Right cardiac atrium (tissue), 5 donors: ENCODE results near the gene DPY19L3. TPM values are rescaled to one million over a fixed set of nuclear protein-coding genes. Genes with fewer than 3 reads are reported as not detected.

Experiments
- ATAC-seq, 2 donors: fragments of 200-7000 bp; cut with Tn5 transposase; one replicate each; pipeline versions ENCODE4 v1.8.0 to v1.9.1; 2020; ENCODE audit warnings: moderate library complexity in 2 of 2, mild to moderate bottlenecking in 1 of 2
- DNase-seq, 3 donors: peaks; one replicate each; pipeline ENCODE4 v3.0.0-alpha.2; 2020
- H3K27ac ChIP-seq: one replicate; pipeline ENCODE4 v1.5.1; 2013; ENCODE audit warnings: mild to moderate bottlenecking, low read length, control low read depth, moderate library complexity
- H3K27me3 ChIP-seq: one replicate; pipeline ENCODE4 v1.6.1; 2013; ENCODE audit not compliant: control insufficient read depth, insufficient read depth
- H3K4me1 ChIP-seq: one replicate; pipeline ENCODE4 v1.6.1; 2013; ENCODE audit warnings: low read length; ENCODE audit not compliant: control insufficient read depth, insufficient read depth
- H3K4me3 ChIP-seq: one replicate; pipeline ENCODE4 v1.5.1; 2013; ENCODE audit warnings: low read length, control low read depth
- H3K9me3 ChIP-seq: one replicate; pipeline ENCODE4 v1.6.1; 2013; ENCODE audit warnings: low read length; ENCODE audit not compliant: control insufficient read depth
- WGBS: extraction: QIAGEN DNeasy Blood & Tissue Kit; methylation state at CpG from one replicate; pipeline ENCODE4 v1.1.7; 2013; 5-methylcytosine and 5-hydroxymethylcytosine counted together
- intact Hi-C, 4 donors: fragments of 100-400 bp; cut with DNase I; formaldehyde crosslinking; loops; one replicate each; pipeline versions ENCODE4 v1.11.0 to v1.14.0; 2022 to 2023
- polyA plus RNA-seq: library from polyadenylated mRNA; stranded (reverse); fragments of 200-250 nt; gene quantifications from one replicate; pipeline ENCODE4 v1.2.3, GENCODE V29; 2013
- total RNA-seq, 4 donors: library from RNA; stranded (reverse); fragmentation: NEBNext Ultra II Directional; extraction: Animal tissue kit (Norgen Biotek cat#: 25700); gene quantifications; one replicate each; pipeline ENCODE4 v1.2.1, GENCODE V29; 2021
- donor health status: healthy with polysubstance abuse.
- donor health status: DM: no; HTN: yes; CAD: no.
- donor health status: DM: no; HTN: no; CAD: no.
- donor health status: DM: no; HTN: yes; CAD: no; lungs with severe emphysema.
- donor health status: DM: yes; HTN: yes; CAD: no.

Gene DPY19L3
- total and polyA plus RNA-seq, 5 donors: 3.2 to 13.3 (median 9.9) TPM

- Histone ChIP-seq H3K27me3 (no peaks in the 10 kb centered on the region), H3K4me1 (no peaks in the 10 kb centered on the region), H3K9me3 (no peaks in the 10 kb centered on the region), H3K4me3 (no peak overlapping the region), H3K27ac (no peak overlapping the region)
- ATAC-seq (no peak), DNase-seq (no peak)
- intact Hi-C loops: no loop called here
- 79% methylated on average over 6 of the region's 6 CpGs for WGBS
Observed at GRCh38 chr19:32396046-32396652, 9.4 kb upstream of the DPY19L3 start.

GRCh38 chr19:32397671-32398101 lies 7.9 kb upstream of the DPY19L3 start:
- H3K9me3 ChIP-seq: no peaks in the 10 kb centered on the region
- ATAC-seq (no peak), DNase-seq (no peak)
- no peak overlapping the region for H3K4me3 ChIP-seq
- H3K4me1 ChIP-seq: no peaks in the 10 kb centered on the region
- no peaks in the 10 kb centered on the region for H3K27me3 ChIP-seq
- no peak overlapping the region for H3K27ac ChIP-seq
- WGBS: 71% methylated on average over 5 of the region's 5 CpGs
- intact Hi-C loops: no loop called here

DNA sequence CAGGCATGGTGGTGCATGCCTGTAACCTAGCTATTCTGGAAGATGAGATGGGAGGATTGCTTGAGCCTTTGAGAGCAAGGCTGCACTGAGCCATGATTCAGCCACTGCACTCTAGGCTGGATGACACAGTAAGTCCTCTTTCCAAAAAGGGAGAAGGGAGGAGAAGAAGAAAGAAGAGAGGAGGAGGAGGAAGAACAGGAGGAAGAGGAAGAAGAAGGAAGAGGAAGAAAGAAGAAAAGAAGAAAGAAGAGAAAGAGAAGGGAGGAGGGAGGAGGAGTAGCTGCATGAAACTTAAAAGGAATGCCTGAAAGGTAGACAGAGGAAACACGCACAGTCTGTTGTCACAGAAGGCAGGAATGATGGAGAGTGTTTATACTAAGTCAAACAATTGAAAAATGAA lies 3.6 kb upstream of the DPY19L3 start:
- WGBS: 94% methylated on average over 1 of the region's 1 CpG
- Histone ChIP-seq H3K27me3 (no peaks in the 10 kb centered on the region), H3K4me3 (no peak overlapping the region), H3K27ac (no peak overlapping the region), H3K4me1 (peaks cover 6% of the 10 kb centered on the region), H3K9me3 (no peaks in the 10 kb centered on the region)
- ATAC-seq (no peak), DNase-seq (no peak)
- intact Hi-C loops: no loop called here

GRCh38 chr19:32403291-32403995 lies 2.1 kb upstream of the DPY19L3 start:
- DNase-seq (no peak), ATAC-seq (no peak)
- WGBS: 77% methylated on average over 5 of the region's 5 CpGs
- peaks cover 6% of the 10 kb centered on the region for H3K4me1 ChIP-seq
- no peaks in the 10 kb centered on the region for H3K9me3 ChIP-seq
- no peaks in the 10 kb centered on the region for H3K27me3 ChIP-seq
- H3K4me3 ChIP-seq: no peak overlapping the region
- intact Hi-C loops: no loop called here
- H3K27ac ChIP-seq: no peak overlapping the region

DNA sequence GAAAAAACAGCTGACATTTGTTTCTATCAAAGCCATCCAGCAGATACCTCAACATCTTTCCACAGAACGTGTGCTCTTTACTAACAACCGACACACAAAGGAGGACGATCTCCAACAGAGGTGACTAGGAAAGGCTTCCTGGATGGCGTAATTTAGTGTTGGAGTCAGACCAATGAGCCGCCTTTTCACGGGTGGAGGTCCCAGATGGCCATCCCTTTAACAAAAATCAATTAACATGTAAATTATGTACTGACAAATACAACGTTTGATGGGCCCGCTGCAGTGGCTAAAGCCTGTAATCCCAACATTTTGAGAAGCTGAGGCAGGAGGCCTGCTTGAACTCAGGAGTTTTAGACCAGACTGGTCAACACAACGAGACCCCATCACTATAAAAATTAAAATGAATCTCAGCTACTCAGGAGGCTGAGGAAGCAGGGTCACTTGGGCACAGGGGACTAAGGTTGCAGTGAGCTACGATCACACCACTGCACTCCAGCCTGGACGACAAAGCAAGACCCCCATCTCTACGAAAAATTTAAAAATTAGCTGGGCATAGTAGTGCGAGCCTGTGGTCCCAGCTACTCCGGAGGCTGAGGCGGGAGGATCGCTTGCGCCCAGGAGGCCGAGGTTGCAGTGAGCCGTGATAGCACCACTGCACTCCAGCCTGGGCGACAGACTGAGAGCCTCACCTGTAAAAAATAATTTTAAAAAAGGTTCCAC lies 1.2 kb upstream of the DPY19L3 start:
- intact Hi-C loops: no loop called here
- ATAC-seq (no peak), DNase-seq (peak in 2 of 3 donors; percentile 56 to 58)
- Histone ChIP-seq H3K27ac (no peak overlapping the region), H3K27me3 (no peaks in the 10 kb centered on the region), H3K9me3 (no peaks in the 10 kb centered on the region), H3K4me1 (peaks cover 6% of the 10 kb centered on the region), H3K4me3 (peak overlapping the region; percentile 83)
- WGBS: 63% methylated on average over 20 of the region's 20 CpGs

- DNase-seq (peak; percentile 66 to 91 (median 86)), ATAC-seq (peak; percentile 54 to 76)
- peak overlapping the region; percentile 83 for H3K4me3 ChIP-seq
- 1% methylated on average over 36 of the region's 36 CpGs for WGBS
- H3K4me1 ChIP-seq: peaks cover 6% of the 10 kb centered on the region
- H3K27me3 ChIP-seq: no peaks in the 10 kb centered on the region
- intact Hi-C loops: no loop called here
- H3K9me3 ChIP-seq: no peaks in the 10 kb centered on the region
- peak overlapping the region; percentile 94 for H3K27ac ChIP-seq
Observed at GRCh38 chr19:32404933-32405430, 588 bp upstream of the DPY19L3 start.

DNA sequence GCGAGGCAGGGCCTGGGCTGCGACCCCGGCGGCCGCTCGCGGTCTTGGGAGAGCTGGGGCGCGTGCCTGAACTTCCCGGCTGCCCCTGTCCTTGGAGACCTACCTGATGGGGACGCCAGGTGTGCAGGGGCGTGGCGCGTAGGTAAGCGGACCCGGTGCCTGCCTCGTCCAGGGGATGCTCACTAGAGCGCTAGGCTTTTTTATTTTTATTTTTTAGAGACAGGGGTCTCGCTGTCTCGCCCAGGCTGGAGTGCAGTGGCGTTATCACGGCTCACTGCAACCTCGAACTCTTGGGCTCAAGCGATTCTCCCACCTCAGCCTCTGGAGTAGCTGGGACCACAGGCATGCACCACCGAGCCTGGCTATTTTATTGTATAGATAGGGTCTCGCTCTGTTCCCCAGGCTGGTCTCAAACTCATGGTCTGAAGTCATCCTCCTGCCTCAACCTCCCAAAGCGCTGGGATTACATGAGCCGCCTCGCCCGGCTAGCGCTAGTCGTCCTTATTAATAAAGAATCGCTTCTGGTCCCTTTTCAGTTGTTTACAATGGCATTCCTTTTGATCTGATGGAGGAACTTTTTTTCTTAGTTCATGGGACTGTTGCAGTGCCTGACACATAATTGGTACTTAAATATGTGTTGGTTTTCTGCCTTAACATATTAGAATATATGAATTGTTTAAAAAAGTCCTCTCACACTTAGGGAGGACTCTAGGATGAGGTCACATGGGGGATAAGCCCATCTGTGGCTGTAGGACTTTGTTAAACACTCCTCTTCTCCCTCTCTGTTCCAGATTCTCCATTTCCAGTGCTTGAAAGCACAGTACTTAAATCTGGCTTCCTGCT lies 812 bp downstream of the DPY19L3 start:
- 9% methylated on average over 33 of the region's 33 CpGs for WGBS
- Histone ChIP-seq H3K4me1 (peaks cover 6% of the 10 kb centered on the region), H3K9me3 (no peaks in the 10 kb centered on the region), H3K27ac (peak overlapping the region; percentile 91), H3K27me3 (no peaks in the 10 kb centered on the region), H3K4me3 (peak overlapping the region; percentile 83)
- intact Hi-C loops: no loop called here
- ATAC-seq (no peak), DNase-seq (no peak)

DNA sequence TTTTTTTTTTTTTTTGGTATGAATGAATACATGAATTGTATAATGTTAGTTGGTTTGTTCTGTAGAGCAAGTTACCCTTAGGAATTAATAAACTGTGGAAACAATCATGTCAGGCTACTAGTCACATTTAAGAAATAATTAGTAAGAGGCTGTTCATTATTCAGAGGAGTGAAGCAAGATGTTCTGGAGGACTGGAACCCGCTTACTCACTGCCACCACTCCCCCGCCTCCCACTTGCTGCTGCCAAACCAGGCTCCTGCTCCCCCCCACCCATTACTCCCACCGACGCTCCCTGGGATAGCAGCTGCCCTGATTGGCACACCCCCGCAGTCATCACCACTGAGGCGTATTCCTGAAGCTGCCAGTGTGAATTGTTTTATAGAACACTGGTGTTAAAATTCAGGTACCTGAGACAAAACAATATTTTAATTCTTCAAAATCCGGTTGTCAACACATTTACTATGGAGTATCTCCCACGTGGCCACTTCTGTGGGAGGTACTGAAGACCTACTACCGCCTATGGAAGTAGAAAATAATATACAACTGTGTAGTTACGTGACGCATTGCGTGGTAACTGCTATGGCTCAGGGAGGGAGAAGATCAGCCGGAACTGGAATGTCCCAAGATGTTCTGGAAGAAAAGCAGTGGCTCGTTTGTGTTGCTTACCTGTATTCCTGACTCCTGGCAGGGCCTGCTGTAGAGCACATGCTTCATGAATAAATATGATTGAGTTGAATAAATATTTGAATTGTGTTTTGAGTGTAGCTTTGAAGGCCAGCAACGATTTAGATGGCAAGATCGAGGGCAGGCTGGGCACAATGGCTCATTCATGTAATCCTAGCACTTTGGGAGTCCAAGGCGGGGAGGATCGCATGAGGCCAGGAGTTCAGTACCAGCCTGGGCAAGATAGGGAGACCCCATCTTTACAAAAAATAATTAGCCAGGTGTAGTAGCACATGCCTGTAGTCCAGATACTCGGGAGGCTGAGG lies 1.7 kb downstream of the DPY19L3 start:
- H3K4me3 ChIP-seq: peak overlapping the region; percentile 83
- intact Hi-C loops: no loop called here
- H3K27ac ChIP-seq: no peak overlapping the region
- DNase-seq (peak; percentile 47 to 64 (median 55)), ATAC-seq (no peak)
- H3K27me3 ChIP-seq: no peaks in the 10 kb centered on the region
- H3K9me3 ChIP-seq: no peaks in the 10 kb centered on the region
- peaks cover 6% of the 10 kb centered on the region for H3K4me1 ChIP-seq
- 73% methylated on average over 19 of the region's 19 CpGs for WGBS

GRCh38 chr19:32415246-32415645 lies 9.7 kb downstream of the DPY19L3 start:
- no peak overlapping the region for H3K4me3 ChIP-seq
- no peaks in the 10 kb centered on the region for H3K9me3 ChIP-seq
- no peak overlapping the region for H3K27ac ChIP-seq
- no peaks in the 10 kb centered on the region for H3K4me1 ChIP-seq
- 65% methylated on average over 5 of the region's 5 CpGs for WGBS
- intact Hi-C loops: no loop called here
- ATAC-seq: no peak
- no peak for DNase-seq
- H3K27me3 ChIP-seq: no peaks in the 10 kb centered on the region

DNA sequence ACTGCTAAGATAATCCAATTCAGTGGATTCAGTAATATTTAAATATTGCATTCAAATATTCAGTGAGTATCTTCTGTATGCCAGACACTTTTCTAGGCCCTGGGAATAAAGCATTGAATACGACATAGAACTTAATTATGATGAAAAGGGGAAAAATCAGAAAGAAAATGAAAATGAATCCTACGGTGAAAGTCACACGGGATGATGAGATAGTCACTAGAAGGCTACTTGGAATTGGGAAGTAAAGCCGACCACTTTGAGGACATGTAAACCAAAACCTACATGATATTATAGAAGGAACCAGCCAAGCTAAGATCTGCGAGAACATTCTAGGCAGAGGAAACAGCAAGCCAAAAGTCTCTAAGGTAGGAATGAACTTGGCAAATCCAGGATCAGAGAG lies 10.1 kb downstream of the DPY19L3 start:
- Histone ChIP-seq H3K9me3 (no peaks in the 10 kb centered on the region), H3K27me3 (no peaks in the 10 kb centered on the region), H3K27ac (no peak overlapping the region), H3K4me3 (no peak overlapping the region), H3K4me1 (no peaks in the 10 kb centered on the region)
- no peak for DNase-seq
- intact Hi-C loops: no loop called here
- no peak for ATAC-seq
- 91% methylated on average over 5 of the region's 5 CpGs for WGBS
